Stimulated activated naive CD4-positive, alpha-beta T cell (primary cell): ENCODE results near the gene UNCX.
"Not testable (repeated sequence)": the region's sequence is repeated elsewhere in the genome, so short reads cannot be mapped to it uniquely, and the experiment has no call there.

ENCODE experiments used
- DNase-seq, 6 experiments: peaks; one replicate each; lab custom pipeline; 2025; lab: John Stamatoyannopoulos, UW

The UNCX gene

GRCh38 chr7:1257863-1258262 lies 25.2 kb downstream of the UNCX start:
- no peak for DNase-seq

- DNase-seq, result no peak
Measured at GRCh38 chr7:1259621-1260243, 27.1 kb downstream of the UNCX start.

- no peak for DNase-seq
Measured at GRCh38 chr7:1260244-1260635, 27.6 kb downstream of the UNCX start.

- DNase-seq, result not testable (repeated sequence)
Measured at GRCh38 chr7:1261036-1261435, 28.4 kb downstream of the UNCX start.

GRCh38 chr7:1262441-1262840 lies 29.8 kb downstream of the UNCX start:
- DNase-seq, result no peak

GRCh38 chr7:1263391-1263951 lies 30.8 kb downstream of the UNCX start:
- DNase-seq, result no peak

GRCh38 chr7:1264345-1265280 lies 31.9 kb downstream of the UNCX start:
- DNase-seq, result no peak

- no peak for DNase-seq
Measured at GRCh38 chr7:1267016-1267900, 34.6 kb downstream of the UNCX start.

- DNase-seq, result no peak
Measured at GRCh38 chr7:1268076-1268815, 35.6 kb downstream of the UNCX start.

GRCh38 chr7:1268866-1269265 lies 36.2 kb downstream of the UNCX start:
- no peak for DNase-seq

- DNase-seq, result no peak
Measured at GRCh38 chr7:1269336-1269890, 36.7 kb downstream of the UNCX start.

- no peak for DNase-seq
Measured at GRCh38 chr7:1270181-1270580, 37.5 kb downstream of the UNCX start.

- no peak for DNase-seq
Measured at GRCh38 chr7:1271046-1271445, 38.4 kb downstream of the UNCX start.

- DNase-seq, result no peak
Measured at GRCh38 chr7:1271656-1272055, 39.0 kb downstream of the UNCX start.

- DNase-seq, result not testable (repeated sequence)
Measured at GRCh38 chr7:1272136-1272535, 39.5 kb downstream of the UNCX start.

GRCh38 chr7:1274121-1274875 lies 41.6 kb downstream of the UNCX start:
- DNase-seq, result no peak

GRCh38 chr7:1274876-1275375 lies 42.3 kb downstream of the UNCX start:
- DNase-seq, result no peak

- no peak for DNase-seq
Measured at GRCh38 chr7:1275451-1276381, 43.0 kb downstream of the UNCX start.

- no peak for DNase-seq
Measured at GRCh38 chr7:1276626-1277175, 44.0 kb downstream of the UNCX start.
